Keratinocyte (primary cell): ENCODE measurements around the gene SIRPG.

Source experiments
- EZH2 ChIP-seq: IDR thresholded peaks from one replicate; pipeline ENCODE4 v1.6.1; 2012; ENCODE audit warnings: inconsistent platforms, mild to moderate bottlenecking, low read length, moderate library complexity
- TF ChIP-seq, protein P1 (sequence below), 3 experiments: IDR thresholded peaks in 1 of 3; conservative IDR thresholded peaks in 1 of 3; optimal IDR thresholded peaks in 1 of 3; 2 replicates in 2 of 3; 3 replicates in 1 of 3; pipeline versions ENCODE3 to v1.5.1; 2011; ENCODE audit warnings: low read length in 3 of 3, mild to moderate bottlenecking in 3 of 3, moderate library complexity in 2 of 3, control low read depth in 1 of 3, inconsistent platforms in 1 of 3; ENCODE audit not compliant: insufficient read depth in 2 of 3; ENCODE audit errors: extremely low read depth in 1 of 3

DNA sequence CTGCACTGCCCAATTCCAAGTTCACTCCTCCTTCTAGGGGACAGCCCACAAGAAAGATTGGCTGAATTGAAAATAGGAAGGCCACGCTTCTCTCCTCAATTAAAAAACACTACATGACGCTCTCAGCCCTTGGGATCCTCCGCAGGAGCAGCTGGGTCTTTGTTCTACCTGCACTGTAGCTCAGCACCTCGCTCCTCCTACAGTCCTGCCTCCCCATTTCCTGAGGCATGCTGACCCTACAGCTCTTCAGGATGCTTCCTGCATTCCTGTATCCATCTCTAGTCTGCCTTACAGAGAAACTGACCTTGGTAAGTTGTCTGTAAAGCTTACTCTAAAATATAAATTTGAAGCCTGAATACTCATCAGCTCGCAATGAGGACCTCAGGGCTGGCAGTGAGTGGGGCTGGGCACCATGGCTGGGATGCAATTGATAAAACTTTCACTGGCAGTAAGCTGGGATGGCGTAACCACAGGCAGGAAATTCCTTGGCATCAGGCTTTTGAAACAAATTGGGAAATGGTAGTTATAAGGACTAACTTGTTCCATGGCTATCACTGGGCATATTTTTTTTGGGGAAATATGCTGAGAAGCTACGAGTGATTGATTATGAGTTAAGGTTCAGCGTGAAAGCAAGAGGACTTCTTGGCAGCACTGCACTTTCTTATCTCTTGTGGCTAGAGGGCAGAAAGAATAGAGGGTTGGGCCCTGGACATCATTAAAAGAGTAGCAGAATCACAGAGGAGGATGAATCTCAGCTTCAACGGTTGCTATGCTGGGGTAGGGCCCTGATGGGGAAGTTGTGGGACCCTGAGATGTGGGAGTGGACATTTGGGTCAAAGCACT, 26.0 kb downstream of the SIRPG start:
- TF ChIP-seq, protein P1, sequence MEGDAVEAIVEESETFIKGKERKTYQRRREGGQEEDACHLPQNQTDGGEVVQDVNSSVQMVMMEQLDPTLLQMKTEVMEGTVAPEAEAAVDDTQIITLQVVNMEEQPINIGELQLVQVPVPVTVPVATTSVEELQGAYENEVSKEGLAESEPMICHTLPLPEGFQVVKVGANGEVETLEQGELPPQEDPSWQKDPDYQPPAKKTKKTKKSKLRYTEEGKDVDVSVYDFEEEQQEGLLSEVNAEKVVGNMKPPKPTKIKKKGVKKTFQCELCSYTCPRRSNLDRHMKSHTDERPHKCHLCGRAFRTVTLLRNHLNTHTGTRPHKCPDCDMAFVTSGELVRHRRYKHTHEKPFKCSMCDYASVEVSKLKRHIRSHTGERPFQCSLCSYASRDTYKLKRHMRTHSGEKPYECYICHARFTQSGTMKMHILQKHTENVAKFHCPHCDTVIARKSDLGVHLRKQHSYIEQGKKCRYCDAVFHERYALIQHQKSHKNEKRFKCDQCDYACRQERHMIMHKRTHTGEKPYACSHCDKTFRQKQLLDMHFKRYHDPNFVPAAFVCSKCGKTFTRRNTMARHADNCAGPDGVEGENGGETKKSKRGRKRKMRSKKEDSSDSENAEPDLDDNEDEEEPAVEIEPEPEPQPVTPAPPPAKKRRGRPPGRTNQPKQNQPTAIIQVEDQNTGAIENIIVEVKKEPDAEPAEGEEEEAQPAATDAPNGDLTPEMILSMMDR (optimal IDR thresholded peaks at IDR 0.05 in 1 of 3, IDR thresholded peaks at IDR 0.05 in 1 of 3, conservative IDR thresholded peaks at IDR 0.05 in 1 of 3; ENCODE audit: extremely low read depth in 1 of 3, insufficient read depth in 2 of 3, low read length in 3 of 3): no peak
- TF ChIP-seq EZH2: no peak
